IPS DF 19.7 (cell line): Measurements from ENCODE around the gene PON2.

ENCODE experiments used
- DNase-seq: peaks from one replicate; pipeline ENCODE4 v3.0.0-alpha.2; 2013; ENCODE audit warnings: low read depth, low spot score

Gene PON2

DNA sequence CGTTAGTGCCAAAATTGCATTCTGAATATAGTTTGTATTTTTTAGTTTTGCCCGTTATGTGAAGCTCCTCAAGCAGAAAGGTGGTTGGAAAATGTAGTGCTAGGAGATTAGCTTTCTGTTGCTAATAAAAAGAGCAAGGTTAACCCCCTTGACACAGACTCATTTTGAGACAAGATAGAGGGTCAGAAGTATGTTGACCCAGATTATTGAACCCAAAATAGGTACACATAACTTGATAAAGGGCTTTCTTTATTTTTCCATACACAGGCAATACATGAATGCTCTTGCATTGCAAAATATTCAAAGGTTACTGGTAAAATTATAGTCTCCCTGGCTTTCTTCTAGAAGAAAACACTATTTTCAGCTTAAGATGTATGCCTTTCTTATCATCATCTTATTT, 10.0 kb upstream of the PON2 start:
- no peak for DNase-seq

GRCh38 chr7:95441042-95441823, 6.4 kb upstream of the PON2 start:
- no peak for DNase-seq

DNA sequence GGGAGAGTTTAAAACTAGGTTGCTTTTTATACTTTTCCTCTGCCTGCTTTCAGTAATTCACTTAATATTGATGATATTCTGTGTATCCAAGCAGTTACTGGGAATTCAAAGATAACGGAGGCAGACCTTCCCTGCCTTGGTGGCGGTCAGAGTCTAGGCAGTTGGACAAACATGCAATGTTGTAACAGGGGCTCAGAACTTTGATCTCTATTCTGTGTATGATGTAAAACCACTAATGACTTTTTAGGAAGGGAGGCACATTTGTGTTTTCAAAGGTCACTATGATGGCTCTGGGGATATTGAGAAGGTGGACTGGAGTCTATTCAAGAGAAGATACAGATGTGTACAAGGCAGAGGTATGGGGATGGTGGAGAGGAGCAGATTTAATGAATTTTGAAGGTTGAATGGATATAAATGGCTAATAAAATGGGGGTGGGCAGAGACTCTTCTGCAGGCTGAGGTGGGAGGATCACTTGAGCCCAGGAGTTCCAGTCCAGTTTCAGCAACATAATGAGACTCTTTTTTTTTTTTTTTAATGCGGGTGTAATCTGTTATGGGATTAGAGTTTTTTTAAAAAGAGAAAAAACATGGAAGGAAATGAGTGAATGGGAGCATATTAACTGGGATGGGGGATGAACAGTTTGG, 5.7 kb upstream of the PON2 start:
- no peak for DNase-seq

GRCh38 chr7:95436407-95436806, 1.6 kb upstream of the PON2 start:
- no peak for DNase-seq

GRCh38 chr7:95435422-95435780, 573 bp upstream of the PON2 start:
- no peak for DNase-seq

GRCh38 chr7:95433952-95434556, 774 bp downstream of the PON2 start:
- DNase-seq, result no peak

DNA sequence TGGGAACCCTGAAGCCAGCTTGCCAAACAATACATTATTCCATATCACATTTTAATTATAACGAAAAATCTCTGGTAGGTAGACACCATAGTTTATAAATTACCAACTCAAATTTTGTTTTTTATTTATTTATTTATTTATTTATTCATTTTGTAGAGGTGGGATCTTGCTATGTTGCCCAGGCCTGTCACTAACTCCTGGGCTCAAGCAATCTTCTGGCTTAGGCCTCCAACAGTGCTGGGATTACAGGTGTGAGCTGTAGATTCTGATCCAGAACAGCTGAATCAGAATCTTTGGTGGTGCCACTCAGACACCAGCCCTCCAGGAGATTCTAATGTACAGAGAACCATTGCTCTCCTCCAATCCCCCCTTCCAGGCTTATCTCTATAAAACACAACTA, 1.7 kb downstream of the PON2 start:
- DNase-seq, result no peak

DNA sequence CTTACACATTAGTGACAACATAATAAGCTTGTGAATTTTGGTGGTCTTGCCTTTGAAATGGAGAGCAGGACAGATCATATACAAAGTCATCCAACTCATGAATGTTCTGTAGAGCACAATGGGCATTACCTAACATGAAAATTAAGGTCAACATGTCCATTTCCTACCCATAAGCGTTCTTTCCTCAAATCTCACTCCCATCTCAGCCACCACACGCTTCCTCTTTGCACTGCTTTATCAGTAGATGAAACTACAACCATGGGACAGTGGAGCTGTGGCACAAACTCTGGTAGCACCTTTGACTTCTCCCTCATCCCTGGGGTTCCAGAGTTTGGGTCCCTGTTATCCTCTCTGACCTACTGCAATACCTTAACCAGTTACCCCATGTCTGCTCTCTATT, 2.2 kb downstream of the PON2 start:
- no peak for DNase-seq

DNA sequence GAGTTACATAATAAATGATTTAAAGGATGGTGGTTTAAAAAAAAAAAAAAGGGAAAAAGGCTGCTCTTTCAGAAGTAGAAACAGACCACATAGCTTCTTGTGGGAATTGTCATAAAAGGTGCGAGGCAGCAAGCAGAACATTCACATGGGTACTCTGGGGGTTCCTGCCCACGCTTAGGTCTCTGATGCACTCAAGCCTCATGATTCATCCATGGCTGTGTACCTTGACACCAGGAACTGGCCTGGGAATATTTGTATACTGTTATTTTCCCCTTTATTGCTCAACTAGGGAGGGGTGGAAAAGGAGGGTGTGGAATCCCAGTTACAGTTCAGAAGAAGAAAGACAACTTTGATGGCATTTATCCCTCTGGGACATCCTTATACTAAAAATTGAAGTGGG, 4.0 kb downstream of the PON2 start:
- no peak for DNase-seq

- no peak for DNase-seq
Measured at GRCh38 chr7:95429241-95429990, 5.4 kb downstream of the PON2 start.

DNA sequence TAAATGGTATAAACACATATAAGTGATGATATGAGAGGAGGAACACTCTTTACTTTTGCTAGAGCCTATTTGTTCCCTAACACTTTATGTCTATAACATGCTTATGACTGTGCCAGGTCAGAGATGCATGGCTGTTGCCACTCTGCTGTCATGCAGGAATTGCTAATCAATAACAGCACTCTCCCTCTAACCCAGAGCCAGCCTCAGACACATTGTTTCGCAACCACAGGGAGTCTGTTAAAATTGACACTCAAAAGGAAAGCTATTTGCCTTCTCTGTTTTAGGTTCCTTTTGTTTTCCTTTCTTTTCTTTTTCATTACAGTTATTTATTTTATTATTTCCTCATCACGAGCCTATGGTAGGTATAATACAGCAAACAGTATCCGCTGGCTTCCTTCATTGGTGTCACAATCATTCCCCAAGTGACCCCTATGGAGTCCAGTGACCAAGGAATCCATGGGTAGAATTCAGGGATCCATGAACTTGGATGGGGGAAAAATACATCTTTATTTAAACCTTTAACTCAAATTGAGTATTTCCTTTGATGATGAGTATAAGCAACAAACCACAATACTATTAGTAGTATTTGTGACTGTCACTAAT, 6.8 kb downstream of the PON2 start:
- no peak for DNase-seq

GRCh38 chr7:95427166-95427565, 7.7 kb downstream of the PON2 start:
- no peak for DNase-seq

DNA sequence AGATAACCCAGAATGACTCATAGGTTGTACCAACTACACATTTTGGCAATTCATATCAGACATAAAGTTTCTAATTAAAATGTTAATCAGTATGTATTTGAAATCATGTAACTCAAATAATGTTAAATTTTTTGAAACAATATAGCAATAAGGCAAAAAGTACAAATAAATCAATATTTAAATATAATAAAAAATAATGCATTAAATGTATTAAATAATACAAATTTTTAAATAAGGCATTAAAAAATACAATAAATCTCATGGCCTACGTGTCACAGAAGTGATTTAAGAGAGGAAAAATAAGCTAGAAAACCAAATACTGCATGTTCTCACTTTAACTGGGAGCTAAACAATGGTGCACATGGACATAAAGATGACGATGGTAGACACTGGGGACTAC, 9.1 kb downstream of the PON2 start:
- no peak for DNase-seq

GRCh38 chr7:95424716-95425115, 10.1 kb downstream of the PON2 start:
- no peak for DNase-seq

GRCh38 chr7:95421847-95422444, 12.9 kb downstream of the PON2 start:
- DNase-seq, result no peak

DNA sequence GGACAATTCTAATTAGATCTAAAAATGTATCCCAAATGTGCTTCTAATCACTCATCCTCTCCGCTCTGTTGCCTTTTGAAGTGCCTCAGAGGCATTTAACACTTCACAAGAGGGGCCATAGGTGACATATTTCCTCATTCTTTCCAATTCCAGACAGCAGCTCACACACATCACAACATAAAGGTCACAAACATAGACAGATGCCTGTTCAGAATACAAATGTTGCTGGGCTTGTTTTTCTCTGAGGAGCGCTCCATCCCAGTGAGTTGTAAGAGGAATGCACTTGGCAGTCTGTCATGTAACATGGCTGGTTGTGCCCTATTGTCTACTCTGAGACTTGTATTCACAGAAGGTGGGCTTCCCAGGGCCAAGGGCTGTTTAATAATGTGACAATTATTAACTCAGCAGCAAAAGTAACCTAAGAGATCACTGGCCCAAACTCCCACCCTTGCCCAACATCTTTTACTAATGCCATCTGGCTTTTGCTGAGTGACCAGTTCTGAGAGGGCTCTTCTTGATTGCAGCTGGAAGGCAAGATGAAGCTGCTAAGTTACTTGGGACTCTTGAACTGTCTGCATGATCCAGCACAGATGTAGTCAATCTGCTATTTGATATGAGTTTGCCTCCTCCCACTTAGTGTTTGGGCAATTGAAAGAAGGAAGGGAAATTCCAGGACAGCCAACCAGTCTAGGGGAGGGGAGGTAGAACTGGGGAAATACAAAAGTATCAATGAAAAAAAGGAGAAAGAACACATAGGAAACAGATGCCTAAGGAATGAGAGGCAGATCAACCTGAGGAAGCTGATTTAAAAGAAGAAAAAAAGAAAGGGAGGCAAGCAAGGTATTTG, 13.6 kb downstream of the PON2 start:
- DNase-seq, result no peak

GRCh38 chr7:95412075-95412474, 22.8 kb downstream of the PON2 start:
- DNase-seq, result no peak

- DNase-seq, result no peak
Measured at GRCh38 chr7:95411666-95412065, 23.2 kb downstream of the PON2 start.

DNA sequence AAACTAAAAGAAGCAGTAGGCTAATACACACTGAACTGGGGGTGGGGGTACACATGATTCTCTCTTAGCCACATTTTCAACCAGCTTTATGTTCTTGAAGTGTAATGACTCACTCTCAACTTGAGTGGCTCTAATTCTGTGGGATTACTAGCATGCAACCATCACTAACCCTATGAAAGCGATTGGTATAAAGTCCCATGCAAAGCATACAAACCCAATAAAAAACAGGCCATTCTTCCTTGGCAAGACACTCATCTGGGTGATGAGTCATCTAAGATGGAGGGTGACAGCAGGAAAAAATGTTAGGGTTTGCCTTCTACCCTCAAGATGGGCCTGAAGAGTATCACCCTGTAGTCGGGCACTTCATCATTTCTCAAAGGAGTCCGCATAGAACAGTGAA, 23.8 kb downstream of the PON2 start:
- no peak for DNase-seq

GRCh38 chr7:95407751-95408150, 27.1 kb downstream of the PON2 start:
- no peak for DNase-seq

GRCh38 chr7:95405800-95406199, 29.0 kb downstream of the PON2 start:
- no peak for DNase-seq
